Nephron progenitor cell (in vitro differentiated cells): ENCODE data around the gene HJV.

Experiments used
- DNase-seq: peaks from one replicate; pipeline ENCODE4 v3.0.0; 2021
- H3K27ac Mint-ChIP-seq: 2 replicates; pipeline ENCODE4 v1.8.0; 2021; ENCODE audit warnings: mild to moderate bottlenecking, moderate library complexity, mixed read lengths
- H3K27me3 Mint-ChIP-seq: 2 replicates; pipeline ENCODE4 v1.8.0; 2021; ENCODE audit warnings: mild to moderate bottlenecking, low read depth, mixed read lengths; ENCODE audit not compliant: poor library complexity
- H3K36me3 Mint-ChIP-seq: 2 replicates; pipeline ENCODE4 v1.8.0; 2021; ENCODE audit warnings: low read depth, mixed read lengths
- H3K4me1 Mint-ChIP-seq: 2 replicates; pipeline ENCODE4 v1.8.0; 2021; ENCODE audit warnings: mixed read lengths
- H3K4me3 Mint-ChIP-seq: 2 replicates; pipeline ENCODE4 v1.8.0; 2021; ENCODE audit warnings: mild to moderate bottlenecking, moderate library complexity, mixed read lengths
- H3K9me3 Mint-ChIP-seq: 2 replicates; pipeline ENCODE4 v1.8.0; 2021; ENCODE audit warnings: mild to moderate bottlenecking, moderate library complexity, mixed read lengths
- TF ChIP-seq, protein P1 (sequence below): fragments of 200-600 bp; sonication (generic); IDR thresholded peaks from 2 replicates; pipeline ENCODE4 v1.5.0; 2021; ENCODE audit warnings: antibody characterized with exemption

HJV gene

GRCh38 chr1:145975216-145975615, 46.3 kb downstream of the HJV start:
- DNase-seq, result no peak
- TF ChIP-seq, protein P1, sequence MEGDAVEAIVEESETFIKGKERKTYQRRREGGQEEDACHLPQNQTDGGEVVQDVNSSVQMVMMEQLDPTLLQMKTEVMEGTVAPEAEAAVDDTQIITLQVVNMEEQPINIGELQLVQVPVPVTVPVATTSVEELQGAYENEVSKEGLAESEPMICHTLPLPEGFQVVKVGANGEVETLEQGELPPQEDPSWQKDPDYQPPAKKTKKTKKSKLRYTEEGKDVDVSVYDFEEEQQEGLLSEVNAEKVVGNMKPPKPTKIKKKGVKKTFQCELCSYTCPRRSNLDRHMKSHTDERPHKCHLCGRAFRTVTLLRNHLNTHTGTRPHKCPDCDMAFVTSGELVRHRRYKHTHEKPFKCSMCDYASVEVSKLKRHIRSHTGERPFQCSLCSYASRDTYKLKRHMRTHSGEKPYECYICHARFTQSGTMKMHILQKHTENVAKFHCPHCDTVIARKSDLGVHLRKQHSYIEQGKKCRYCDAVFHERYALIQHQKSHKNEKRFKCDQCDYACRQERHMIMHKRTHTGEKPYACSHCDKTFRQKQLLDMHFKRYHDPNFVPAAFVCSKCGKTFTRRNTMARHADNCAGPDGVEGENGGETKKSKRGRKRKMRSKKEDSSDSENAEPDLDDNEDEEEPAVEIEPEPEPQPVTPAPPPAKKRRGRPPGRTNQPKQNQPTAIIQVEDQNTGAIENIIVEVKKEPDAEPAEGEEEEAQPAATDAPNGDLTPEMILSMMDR, result no peak
- no peaks in the 10 kb centered on the region for H3K9me3 Mint-ChIP-seq
- H3K4me1 Mint-ChIP-seq, result no peaks in the 10 kb centered on the region
- no peak overlapping the region for H3K4me3 Mint-ChIP-seq
- H3K27me3 Mint-ChIP-seq, result no peaks in the 10 kb centered on the region
- no peak overlapping the region for H3K27ac Mint-ChIP-seq
- H3K36me3 Mint-ChIP-seq, result no peaks in the 10 kb centered on the region

DNA sequence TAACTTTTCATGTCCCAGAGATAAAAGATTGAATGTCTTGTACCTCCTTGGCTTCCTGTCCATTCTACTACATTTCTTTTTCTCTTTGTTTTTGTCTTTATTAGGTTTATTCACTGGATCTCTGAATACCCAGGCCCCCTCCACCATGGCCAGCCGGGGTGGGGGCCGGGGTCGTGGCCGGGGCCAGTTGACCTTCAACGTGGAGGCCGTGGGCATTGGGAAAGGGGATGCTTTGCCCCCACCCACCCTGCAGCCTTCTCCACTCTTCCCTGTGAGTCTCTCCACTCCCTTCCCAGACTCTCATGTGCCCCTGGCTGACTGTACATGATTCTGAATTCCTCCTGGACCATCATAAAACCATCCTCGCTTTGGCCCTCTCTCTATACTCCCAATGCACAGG, 46.8 kb downstream of the HJV start:
- H3K9me3 Mint-ChIP-seq, result no peaks in the 10 kb centered on the region
- H3K4me3 Mint-ChIP-seq, result no peak overlapping the region
- TF ChIP-seq, protein P1, result no peak
- no peaks in the 10 kb centered on the region for H3K27me3 Mint-ChIP-seq
- no peak overlapping the region for H3K27ac Mint-ChIP-seq
- no peak for DNase-seq
- H3K36me3 Mint-ChIP-seq, result peaks cover 3% of the 10 kb centered on the region
- no peaks in the 10 kb centered on the region for H3K4me1 Mint-ChIP-seq

DNA sequence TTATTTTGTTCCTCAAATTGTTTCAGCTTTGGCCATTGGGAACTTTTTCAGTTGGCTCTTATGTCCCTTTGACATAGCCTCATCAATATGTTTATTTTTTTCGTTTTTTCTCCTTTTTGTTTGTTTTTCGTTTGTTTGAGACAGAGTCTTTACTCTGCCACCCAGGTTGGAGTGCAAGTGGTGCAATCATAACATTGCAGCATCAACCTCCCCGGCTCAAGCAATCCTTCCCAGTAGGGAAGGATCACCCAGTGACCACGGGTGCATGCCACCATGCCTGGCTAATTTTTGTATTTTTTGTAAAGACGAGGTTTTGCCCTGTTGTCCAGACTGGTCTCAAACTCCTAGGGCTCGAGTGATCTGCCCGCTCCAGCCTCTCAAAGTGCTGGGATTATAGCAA, 49.0 kb downstream of the HJV start:
- TF ChIP-seq, protein P1, result no peak
- Mint-ChIP-seq H3K4me1 (no peaks in the 10 kb centered on the region), H3K27me3 (peaks cover 4% of the 10 kb centered on the region), H3K36me3 (peaks cover 15% of the 10 kb centered on the region), H3K4me3 (no peak overlapping the region), H3K27ac (no peak overlapping the region), H3K9me3 (peaks cover 8% of the 10 kb centered on the region)
- DNase-seq, result no peak
